Left renal pelvis (tissue), 4 donors: ENCODE data around the gene TMEM72. TPM values are rescaled to one million over a fixed set of nuclear protein-coding genes. Genes with fewer than 3 reads are reported as not detected.

ENCODE experiments used
- DNase-seq, 4 donors: peaks; one replicate each; pipeline ENCODE4 v3.0.0-alpha.2; 2013; ENCODE audit warnings: low read depth in 4 of 4, low spot score in 3 of 4
- polyA plus RNA-seq, 4 donors: library from polyadenylated mRNA; unstranded; fragments of 120-200 nt; gene quantifications; one replicate each; pipeline ENCODE4 v1.2.1, GENCODE V29; 2013; ENCODE audit not compliant: insufficient read length in 4 of 4

TMEM72 gene
- polyA plus RNA-seq, 4 donors, result 1.6 to 77.9 (median 63.0) TPM

GRCh38 chr10:44888886-44889285 is 22.3 kb upstream of the TMEM72 start:
- no peak for DNase-seq

DNA sequence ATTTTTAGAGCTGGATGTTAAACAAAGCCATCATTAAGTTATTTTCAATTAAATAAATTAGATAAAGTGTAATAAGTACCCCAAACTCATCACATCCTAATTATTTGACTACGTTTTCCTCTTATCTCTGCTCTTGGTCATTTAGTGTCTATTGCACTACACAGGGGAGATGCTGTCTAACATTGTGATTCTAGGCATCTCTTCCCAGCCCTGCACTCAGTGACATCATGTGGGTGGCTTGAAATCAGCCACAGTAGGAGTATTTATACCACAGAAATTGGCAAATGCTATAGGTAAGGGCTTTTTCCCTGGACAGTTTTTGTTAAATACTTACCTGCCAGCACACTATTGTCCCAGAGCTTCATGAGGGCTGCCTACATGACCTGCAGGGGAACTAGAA is 21.3 kb upstream of the TMEM72 start:
- DNase-seq, result no peak

GRCh38 chr10:44890696-44891563 is 20.2 kb upstream of the TMEM72 start:
- DNase-seq, result no peak

- no peak for DNase-seq
Measured at GRCh38 chr10:44891721-44892120, 19.4 kb upstream of the TMEM72 start.

- DNase-seq, result no peak
Measured at GRCh38 chr10:44893604-44894468, 17.3 kb upstream of the TMEM72 start.

GRCh38 chr10:44894691-44895090 is 16.4 kb upstream of the TMEM72 start:
- no peak for DNase-seq

- no peak for DNase-seq
Measured at GRCh38 chr10:44895280-44895679, 15.9 kb upstream of the TMEM72 start.

DNA sequence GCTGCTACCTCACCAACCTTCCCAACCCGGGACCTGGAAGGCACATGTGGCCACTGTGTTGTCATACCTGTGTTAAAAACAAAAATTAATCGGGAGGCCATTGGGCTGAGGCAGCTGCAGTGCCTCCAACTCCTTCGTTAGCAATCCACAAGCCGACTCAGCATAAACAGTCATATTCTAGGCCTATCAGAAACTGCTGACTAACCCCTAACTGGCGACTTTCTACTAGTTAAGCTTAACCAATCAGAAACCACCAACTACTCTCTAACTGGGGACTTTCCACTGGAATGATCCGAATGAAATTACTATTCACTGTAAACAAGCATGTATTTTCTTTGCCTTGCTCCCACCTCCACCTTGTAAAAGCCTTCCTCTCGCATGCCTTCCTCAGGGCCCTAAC is 14.1 kb upstream of the TMEM72 start:
- DNase-seq, result no peak

- no peak for DNase-seq
Measured at GRCh38 chr10:44898665-44899064, 12.5 kb upstream of the TMEM72 start.

DNA sequence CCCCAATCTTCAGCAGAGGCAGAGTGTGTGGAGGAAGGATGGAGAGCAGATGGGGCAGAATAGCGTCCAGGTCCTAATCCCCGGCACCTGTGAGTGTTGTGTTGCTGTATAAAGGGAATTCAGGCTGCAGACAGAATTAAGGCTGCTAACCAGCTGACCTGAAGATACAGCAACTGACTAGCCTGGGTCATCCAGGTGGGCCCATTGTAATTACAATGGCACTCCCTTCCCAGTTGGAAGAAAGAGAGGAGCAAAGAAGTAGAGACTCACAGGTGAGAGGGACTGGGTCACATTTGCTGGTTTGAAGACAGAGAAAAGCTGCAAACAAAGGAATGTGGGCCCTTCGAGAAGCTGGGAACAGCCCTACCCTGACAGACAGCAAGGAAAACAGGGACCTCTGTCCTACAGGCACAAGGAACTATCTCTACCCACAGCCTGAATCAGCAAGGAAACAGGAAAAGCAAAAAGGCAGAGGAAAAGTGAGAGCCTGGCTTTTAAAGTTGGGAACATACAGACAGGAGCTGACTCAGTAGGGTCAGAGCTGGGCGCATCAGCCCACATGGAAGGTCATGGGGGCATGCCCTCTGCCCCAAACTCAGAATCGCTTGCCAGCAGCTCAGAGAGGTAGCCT is 11.6 kb upstream of the TMEM72 start:
- DNase-seq, result no peak

GRCh38 chr10:44902941-44903545 is 8.1 kb upstream of the TMEM72 start:
- no peak for DNase-seq

GRCh38 chr10:44906486-44906885 is 4.7 kb upstream of the TMEM72 start:
- no peak for DNase-seq

- no peak for DNase-seq
Measured at GRCh38 chr10:44907556-44907955, 3.6 kb upstream of the TMEM72 start.

DNA sequence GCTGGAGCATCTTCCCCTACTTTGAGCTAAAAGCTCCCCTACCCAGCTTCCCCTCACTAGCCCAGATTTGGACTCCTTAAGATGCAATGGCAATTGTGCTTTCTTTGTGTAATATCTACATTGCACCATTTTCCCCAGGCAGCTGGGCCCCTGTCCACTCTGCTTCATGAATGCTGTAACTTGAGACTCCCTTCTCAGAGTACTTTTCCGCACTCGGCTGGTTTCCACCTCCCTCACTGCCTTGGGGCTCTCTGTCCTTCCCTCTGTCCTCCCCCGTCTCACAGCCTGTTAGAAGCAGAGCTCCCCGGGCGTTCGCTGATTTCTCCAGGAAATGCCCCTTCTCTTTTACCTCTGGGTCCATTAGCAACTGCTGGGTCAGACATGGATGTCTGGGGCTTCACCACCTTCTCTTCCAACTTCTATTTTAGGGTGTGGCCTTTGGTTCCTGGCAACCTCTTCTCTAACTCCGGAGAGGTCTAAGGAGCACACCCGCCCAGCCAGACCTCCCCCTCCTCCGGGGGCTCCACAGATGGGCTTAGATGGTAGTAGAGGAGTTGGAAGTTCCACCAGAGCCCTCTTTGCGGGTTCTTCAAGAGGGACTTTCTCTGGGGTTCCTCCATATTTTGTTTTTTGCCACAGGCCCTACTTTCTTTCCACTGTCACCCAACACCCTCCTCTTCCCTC is 2.9 kb upstream of the TMEM72 start:
- DNase-seq, result peak in 3 of 4 donors; percentile 75 to 89 (median 81)

GRCh38 chr10:44908936-44909630 is 2.1 kb upstream of the TMEM72 start:
- no peak for DNase-seq

- no peak for DNase-seq
Measured at GRCh38 chr10:44909910-44910309, 1.2 kb upstream of the TMEM72 start.

- DNase-seq, result no peak
Measured at GRCh38 chr10:44910602-44911001, 535 bp upstream of the TMEM72 start.

- DNase-seq, result no peak
Measured at GRCh38 chr10:44911951-44912350, 814 bp downstream of the TMEM72 start.

- DNase-seq, result peak in 1 of 4 donors; percentile 31
Measured at GRCh38 chr10:44913350-44914081, 2.4 kb downstream of the TMEM72 start.
